Measurements from ENCODE around the gene CYP3A7. TPM values are rescaled to one million over a fixed set of nuclear protein-coding genes. Genes with fewer than 3 reads are reported as not detected.
"Not testable (repeated sequence)": the region's sequence is repeated elsewhere in the genome, so short reads cannot be mapped to it uniquely, and the experiment has no call there.

CYP3A7 gene
- total and polyA plus RNA-seq, 8 donors = 0.11 to 1.3 (median 0.23) TPM; not detected in 1

DNA sequence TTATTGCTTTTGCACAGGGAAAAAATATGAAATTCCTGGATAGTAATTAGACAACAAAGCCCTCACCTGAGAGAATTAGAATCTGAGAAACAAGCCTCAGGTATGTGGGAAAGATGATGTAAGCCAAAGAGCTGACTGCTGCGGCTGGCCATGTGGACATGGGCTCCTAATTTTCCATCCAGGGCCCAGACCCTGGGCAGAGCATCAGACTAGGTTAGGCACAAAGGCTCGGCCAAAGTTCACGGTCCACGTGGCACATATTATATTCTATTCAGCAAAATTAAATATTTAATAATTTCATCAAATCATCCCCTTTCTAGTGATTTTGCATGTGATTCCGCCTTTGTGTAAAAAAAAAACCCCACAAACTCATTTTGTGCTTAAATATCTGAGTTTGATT, 43.9 kb upstream of the CYP3A7 start:
- Histone ChIP-seq H3K27ac (no peak overlapping the region), H3K4me3 (no peak overlapping the region), H3K9me3 (no peaks in the 10 kb centered on the region), H3K4me1 (peaks cover 0 to under 1% (median 0%) of the 10 kb centered on the region in 3 donors), H3K27me3 (no peaks in the 10 kb centered on the region), H3K36me3 (no peaks in the 10 kb centered on the region)
- ATAC-seq = no peak
- WGBS, 2 donors = 82 to 84% methylated on average over 5 of the region's 5 CpGs
- FAIRE-seq = no peak
- intact Hi-C loops (cut with DNase I) = no loop called here
- no peak for TF ChIP-seq CTCF (IDR thresholded peaks at IDR 0.05)
- no peak for DNase-seq

GRCh38 chr7:99773395-99773794, 38.4 kb upstream of the CYP3A7 start:
- FAIRE-seq; H3K4me3 ChIP-seq; H3K4me1 ChIP-seq; intact Hi-C loops (cut with DNase I); H3K9me3 ChIP-seq; DNase-seq; H3K27me3 ChIP-seq; H3K36me3 ChIP-seq: not testable (repeated sequence)
- H3K27ac ChIP-seq = peak overlapping the region in 2 of 4 donors; percentile 38 to 48
- 94% methylated on average over 1 of the region's 1 CpG for WGBS, 2 donors
- ATAC-seq = peak; percentile 35 to 76 (median 62)

DNA sequence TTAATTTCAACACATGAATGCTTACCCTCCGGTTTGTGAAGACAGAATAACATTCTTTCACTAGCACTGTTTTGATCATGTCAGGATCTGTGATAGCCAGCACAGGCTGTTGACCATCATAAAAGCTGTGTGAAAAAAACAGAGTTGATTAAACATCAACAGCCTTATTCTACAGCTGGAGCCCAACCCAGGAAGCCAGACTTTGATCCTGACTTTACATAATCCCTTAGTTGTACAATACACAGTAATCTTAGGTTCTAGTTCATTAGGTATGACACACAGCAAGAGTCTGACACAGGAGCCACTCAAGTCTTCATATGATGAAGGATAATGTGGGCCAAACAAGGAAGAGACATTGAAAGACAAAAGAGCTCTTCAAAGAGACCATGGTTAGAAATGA, 37.6 kb upstream of the CYP3A7 start:
- peak in 2 of 6 donors; percentile 33 to 56 for DNase-seq
- no peaks in the 10 kb centered on the region for H3K27me3 ChIP-seq
- no peak for TF ChIP-seq CTCF (IDR thresholded peaks at IDR 0.05)
- 16 to 17% methylated on average over 1 of the region's 1 CpG for WGBS, 2 donors
- no peaks in the 10 kb centered on the region for H3K9me3 ChIP-seq
- H3K27ac ChIP-seq = peak overlapping the region in 2 of 4 donors; percentile 38 to 48
- intact Hi-C loops (cut with DNase I) = no loop called here
- H3K36me3 ChIP-seq = no peaks in the 10 kb centered on the region
- H3K4me1 ChIP-seq = peaks cover 0 to 6% (median 3%) of the 10 kb centered on the region in 3 donors
- peak; percentile 60 for FAIRE-seq
- H3K4me3 ChIP-seq = no peak overlapping the region
- ATAC-seq = peak; percentile 94 to 98 (median 98)

GRCh38 chr7:99769494-99769893, 34.5 kb upstream of the CYP3A7 start:
- H3K9me3 ChIP-seq; DNase-seq; intact Hi-C loops (cut with DNase I); H3K27ac ChIP-seq; H3K36me3 ChIP-seq; FAIRE-seq; H3K4me3 ChIP-seq; H3K4me1 ChIP-seq; ATAC-seq; H3K27me3 ChIP-seq: not testable (repeated sequence)
- 95 to 97% methylated on average over 3 of the region's 3 CpGs for WGBS, 2 donors

DNA sequence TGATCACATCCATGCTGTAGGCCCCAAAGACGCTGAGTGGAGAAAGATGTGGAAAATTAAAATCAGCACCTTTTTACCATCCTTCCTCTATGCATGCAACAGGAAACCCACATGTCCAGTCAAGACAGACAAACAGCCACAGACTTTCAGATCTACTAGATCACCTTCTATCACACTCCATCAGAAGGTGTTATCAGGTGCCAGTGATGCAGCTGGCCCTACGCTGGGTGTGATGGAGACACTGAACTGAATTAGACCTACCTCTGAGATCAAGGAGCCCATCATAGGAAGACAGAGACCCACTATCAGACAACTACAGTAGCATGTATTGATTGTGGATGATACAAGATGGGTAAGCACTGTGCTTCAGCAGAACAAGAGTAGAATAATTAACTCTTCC, 33.5 kb upstream of the CYP3A7 start:
- Histone ChIP-seq H3K36me3 (no peaks in the 10 kb centered on the region), H3K27ac (no peak overlapping the region), H3K4me3 (no peak overlapping the region), H3K4me1 (peaks cover 0 to 2% (median 0%) of the 10 kb centered on the region in 3 donors), H3K9me3 (no peaks in the 10 kb centered on the region), H3K27me3 (no peaks in the 10 kb centered on the region)
- intact Hi-C loops (cut with DNase I) = no loop called here
- WGBS, 2 donors = 96 to 97% methylated on average over 2 of the region's 2 CpGs
- ATAC-seq = no peak
- no peak for FAIRE-seq
- TF ChIP-seq CTCF (IDR thresholded peaks at IDR 0.05) = no peak
- DNase-seq = no peak

DNA sequence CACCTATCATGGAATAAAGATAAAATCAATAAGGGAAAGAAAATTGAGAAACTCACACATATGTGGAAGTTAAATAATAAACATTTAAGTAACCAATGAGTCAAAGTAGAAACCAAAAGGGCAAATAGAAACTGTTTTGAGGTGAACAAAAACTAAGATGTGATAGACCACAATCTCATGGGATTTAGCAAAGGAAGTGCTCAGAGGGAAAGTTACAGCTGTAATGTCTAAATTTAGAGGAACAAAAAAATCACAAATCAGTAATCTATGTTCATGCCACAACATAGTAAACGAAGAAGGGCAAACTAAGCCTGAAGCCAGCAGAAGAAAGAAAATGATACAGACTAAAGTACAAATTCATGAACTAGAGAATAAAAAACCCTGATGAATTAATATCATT, 32.7 kb upstream of the CYP3A7 start:
- no peak overlapping the region for H3K4me3 ChIP-seq
- ATAC-seq = no peak
- intact Hi-C loops (cut with DNase I) = no loop called here
- H3K27me3 ChIP-seq = no peaks in the 10 kb centered on the region
- H3K4me1 ChIP-seq = no peaks in the 10 kb centered on the region
- FAIRE-seq = no peak
- H3K36me3 ChIP-seq = no peaks in the 10 kb centered on the region
- WGBS, 2 donors = 32 to 41% methylated on average over 1 of the region's 1 CpG
- no peaks in the 10 kb centered on the region for H3K9me3 ChIP-seq
- DNase-seq = no peak
- TF ChIP-seq CTCF (IDR thresholded peaks at IDR 0.05) = no peak
- H3K27ac ChIP-seq = no peak overlapping the region

Data from pancreas (tissue), 10 donors.